ENCODE measurements around the gene LSM10.

Gene LSM10

GRCh38 chr1:36397378-36398230 lies at the start of gene LSM10:
Gene LSM10, minus strand, starts transcription at chr1:36397908. Its CDS starts 3,779 bp downstream, at chr1:36394129.
- peaks cover 20% of the 10 kb centered on the region; the same call in 1 of the 2 replicates for H3K79me2 ChIP-seq (ENCODE audit: insufficient read depth, low read length)
- TF ChIP-seq EZH2phosphoT487 (IDR thresholded peaks at IDR 0.05; ENCODE audit: borderline replicate concordance) (no peak), CTCF (conservative IDR thresholded peaks at IDR 0.05; ENCODE audit: low read length) (no peak)

DNA sequence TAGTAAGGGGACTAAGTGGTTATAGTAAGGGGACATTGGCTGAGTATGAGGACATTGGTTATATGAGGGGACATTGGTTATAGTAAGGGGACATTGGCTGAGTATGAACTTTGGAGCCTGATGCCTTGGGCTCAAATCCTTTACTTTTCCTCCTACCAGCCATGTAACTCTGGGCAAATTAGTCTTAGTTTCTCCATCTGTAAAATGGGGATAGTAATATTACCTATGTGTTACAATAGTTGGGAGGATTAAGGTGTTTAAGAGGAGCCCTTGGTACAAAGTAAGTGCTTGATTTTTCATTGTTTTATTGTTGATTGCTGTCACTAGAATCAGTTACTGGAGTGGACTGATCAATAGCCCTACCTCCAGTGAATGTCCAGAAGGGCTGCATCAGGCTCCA lies 49.7 kb upstream of the LSM10 start:
- H3K27me3 ChIP-seq (ENCODE audit: insufficient read depth, low read length, poor library complexity, severe bottlenecking) = no peaks in the 10 kb centered on the region
- no peak overlapping the region for H2AFZ ChIP-seq (ENCODE audit: low read length)
- no peaks in the 10 kb centered on the region for H3K9me3 ChIP-seq (ENCODE audit: insufficient read depth, low read depth, low read length)
- no peak overlapping the region for H3K4me3 ChIP-seq (ENCODE audit: low read length, poor library complexity, severe bottlenecking)
- TF ChIP-seq EZH2phosphoT487 (IDR thresholded peaks at IDR 0.05; ENCODE audit: borderline replicate concordance) (no peak), CTCF (conservative IDR thresholded peaks at IDR 0.05; ENCODE audit: low read length) (no peak)
- no peak overlapping the region for H3K4me2 ChIP-seq (ENCODE audit: low read depth, low read length, poor library complexity, severe bottlenecking)
- no peaks in the 10 kb centered on the region for H4K20me1 ChIP-seq (ENCODE audit: insufficient read depth, low read length, poor library complexity, severe bottlenecking)
- no peak overlapping the region for H3K9ac ChIP-seq (ENCODE audit: low read depth, low read length, poor library complexity, severe bottlenecking)
- H3F3A ChIP-seq (ENCODE audit: low read depth) = no peaks in the 10 kb centered on the region
- no peaks in the 10 kb centered on the region for H3K36me3 ChIP-seq (ENCODE audit: insufficient read depth, low read length)
- peaks cover 9% of the 10 kb centered on the region for H3K4me1 ChIP-seq (ENCODE audit: insufficient read depth, low read length, poor library complexity, severe bottlenecking)
- H3K9me2 ChIP-seq (replicated peaks; ENCODE audit: low read depth, low read length) = no peaks in the 10 kb centered on the region
- H3K79me2 ChIP-seq (ENCODE audit: insufficient read depth, low read length) = no peaks in the 10 kb centered on the region

More at GRCh38 chr1:36397378-36398230, at the start of gene LSM10:
- Histone ChIP-seq H3K36me3 (ENCODE audit: insufficient read depth, low read length) (no peaks in the 10 kb centered on the region), H3K9ac (ENCODE audit: low read depth, low read length, poor library complexity, severe bottlenecking) (peak within 1 kb of the TSS; percentile 91), H3K4me1 (ENCODE audit: insufficient read depth, low read length, poor library complexity, severe bottlenecking) (peaks cover 20% of the 10 kb centered on the region), H3F3A (ENCODE audit: low read depth) (no peaks in the 10 kb centered on the region), H3K9me3 (ENCODE audit: insufficient read depth, low read depth, low read length) (no peaks in the 10 kb centered on the region), H3K4me3 (ENCODE audit: low read length, poor library complexity, severe bottlenecking) (peak within 1 kb of the TSS; percentile 100), H3K4me2 (ENCODE audit: low read depth, low read length, poor library complexity, severe bottlenecking) (peak within 1 kb of the TSS; percentile 94), H4K20me1 (ENCODE audit: insufficient read depth, low read length, poor library complexity, severe bottlenecking) (no peaks in the 10 kb centered on the region), H3K27me3 (ENCODE audit: insufficient read depth, low read length, poor library complexity, severe bottlenecking) (no peaks in the 10 kb centered on the region), H3K9me2 (replicated peaks; ENCODE audit: low read depth, low read length) (no peaks in the 10 kb centered on the region), H2AFZ (ENCODE audit: low read length) (peak within 1 kb of the TSS; percentile 96)

DNA sequence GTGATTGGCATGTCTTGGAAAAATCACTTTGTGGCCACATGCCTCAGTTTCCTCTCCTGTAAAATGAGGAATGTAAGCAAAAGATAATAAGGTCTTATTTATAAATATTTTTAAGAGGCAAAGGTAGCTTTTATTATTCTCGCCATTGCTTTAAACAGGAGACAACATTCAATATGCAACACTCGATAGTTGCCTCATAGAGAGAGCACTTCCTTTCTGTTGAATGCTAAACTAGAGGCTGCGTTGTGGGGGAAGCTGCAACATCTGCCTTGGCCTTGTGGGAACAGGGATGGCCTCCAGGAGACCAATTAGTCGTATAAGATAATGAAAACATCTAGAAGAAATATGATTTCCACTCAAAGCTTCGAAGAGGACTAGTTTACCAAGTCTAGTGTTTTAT lies 49.0 kb upstream of the LSM10 start:
- Histone ChIP-seq H3K4me2 (ENCODE audit: low read depth, low read length, poor library complexity, severe bottlenecking) (no peak overlapping the region), H3F3A (ENCODE audit: low read depth) (no peaks in the 10 kb centered on the region), H3K79me2 (ENCODE audit: insufficient read depth, low read length) (no peaks in the 10 kb centered on the region), H3K4me1 (ENCODE audit: insufficient read depth, low read length, poor library complexity, severe bottlenecking) (peaks cover 9% of the 10 kb centered on the region), H2AFZ (ENCODE audit: low read length) (0 out of 2 replicates have a peak overlapping the region, but pooled peaks have one; percentile 50), H3K36me3 (ENCODE audit: insufficient read depth, low read length) (no peaks in the 10 kb centered on the region), H3K27me3 (ENCODE audit: insufficient read depth, low read length, poor library complexity, severe bottlenecking) (no peaks in the 10 kb centered on the region), H4K20me1 (ENCODE audit: insufficient read depth, low read length, poor library complexity, severe bottlenecking) (no peaks in the 10 kb centered on the region), H3K9ac (ENCODE audit: low read depth, low read length, poor library complexity, severe bottlenecking) (no peak overlapping the region), H3K9me3 (ENCODE audit: insufficient read depth, low read depth, low read length) (no peaks in the 10 kb centered on the region), H3K9me2 (replicated peaks; ENCODE audit: low read depth, low read length) (no peaks in the 10 kb centered on the region), H3K4me3 (ENCODE audit: low read length, poor library complexity, severe bottlenecking) (no peak overlapping the region)
- TF ChIP-seq EZH2phosphoT487 (IDR thresholded peaks at IDR 0.05; ENCODE audit: borderline replicate concordance) (no peak), CTCF (conservative IDR thresholded peaks at IDR 0.05; ENCODE audit: low read length) (no peak)

Measured in Loucy (cell line).